Kidney epithelial cell (primary cell): ENCODE measurements around the gene CUX1. TPM values are rescaled to one million over a fixed set of nuclear protein-coding genes. Genes with fewer than 3 reads are reported as not detected.

Experiments used
- DNase-seq: peaks from one replicate; pipeline ENCODE4 v3.0.0-alpha.2; 2010; ENCODE audit warnings: low read depth
- H3K27me3 ChIP-seq: 2 replicates; pipeline ENCODE4 v1.6.0; 2011; ENCODE audit warnings: low read length; ENCODE audit not compliant: control insufficient read depth, insufficient read depth
- H3K36me3 ChIP-seq: 2 replicates; pipeline ENCODE4 v1.5.1; 2011; ENCODE audit warnings: low read length; ENCODE audit not compliant: control insufficient read depth, insufficient read depth
- H3K4me3 ChIP-seq: 2 replicates; pipeline ENCODE4 v1.5.1; 2011; ENCODE audit warnings: low read depth, mild to moderate bottlenecking, control low read depth, low read length
- total RNA-seq: library from RNA; depleted of rRNA; stranded (reverse); fragments of >200 nt; gene quantifications from 2 replicates; pipeline ENCODE4 v1.2.3, GENCODE V29; 2015
- TF ChIP-seq, protein P1 (sequence below): IDR thresholded peaks from 2 replicates; pipeline ENCODE4 v1.5.1; 2011; ENCODE audit warnings: mild to moderate bottlenecking, moderate library complexity, low read length, control low read depth, inconsistent platforms; ENCODE audit not compliant: insufficient read depth, poor library complexity, severe bottlenecking

The CUX1 gene
- total RNA-seq, 1 donor from 2014 or later = 56.7 TPM

GRCh38 chr7:102254521-102254920 lies 437.1 kb downstream of the CUX1 start:
- H3K27me3 ChIP-seq = no peaks in the 10 kb centered on the region
- DNase-seq = no peak
- TF ChIP-seq, protein P1, sequence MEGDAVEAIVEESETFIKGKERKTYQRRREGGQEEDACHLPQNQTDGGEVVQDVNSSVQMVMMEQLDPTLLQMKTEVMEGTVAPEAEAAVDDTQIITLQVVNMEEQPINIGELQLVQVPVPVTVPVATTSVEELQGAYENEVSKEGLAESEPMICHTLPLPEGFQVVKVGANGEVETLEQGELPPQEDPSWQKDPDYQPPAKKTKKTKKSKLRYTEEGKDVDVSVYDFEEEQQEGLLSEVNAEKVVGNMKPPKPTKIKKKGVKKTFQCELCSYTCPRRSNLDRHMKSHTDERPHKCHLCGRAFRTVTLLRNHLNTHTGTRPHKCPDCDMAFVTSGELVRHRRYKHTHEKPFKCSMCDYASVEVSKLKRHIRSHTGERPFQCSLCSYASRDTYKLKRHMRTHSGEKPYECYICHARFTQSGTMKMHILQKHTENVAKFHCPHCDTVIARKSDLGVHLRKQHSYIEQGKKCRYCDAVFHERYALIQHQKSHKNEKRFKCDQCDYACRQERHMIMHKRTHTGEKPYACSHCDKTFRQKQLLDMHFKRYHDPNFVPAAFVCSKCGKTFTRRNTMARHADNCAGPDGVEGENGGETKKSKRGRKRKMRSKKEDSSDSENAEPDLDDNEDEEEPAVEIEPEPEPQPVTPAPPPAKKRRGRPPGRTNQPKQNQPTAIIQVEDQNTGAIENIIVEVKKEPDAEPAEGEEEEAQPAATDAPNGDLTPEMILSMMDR = no peak
- peaks cover 2% of the 10 kb centered on the region for H3K36me3 ChIP-seq
- no peak overlapping the region for H3K4me3 ChIP-seq

GRCh38 chr7:102255501-102255900 lies 438.1 kb downstream of the CUX1 start:
- TF ChIP-seq, protein P1 = no peak
- Histone ChIP-seq H3K36me3 (peaks cover under 1% of the 10 kb centered on the region), H3K4me3 (no peak overlapping the region), H3K27me3 (no peaks in the 10 kb centered on the region)
- DNase-seq = no peak

DNA sequence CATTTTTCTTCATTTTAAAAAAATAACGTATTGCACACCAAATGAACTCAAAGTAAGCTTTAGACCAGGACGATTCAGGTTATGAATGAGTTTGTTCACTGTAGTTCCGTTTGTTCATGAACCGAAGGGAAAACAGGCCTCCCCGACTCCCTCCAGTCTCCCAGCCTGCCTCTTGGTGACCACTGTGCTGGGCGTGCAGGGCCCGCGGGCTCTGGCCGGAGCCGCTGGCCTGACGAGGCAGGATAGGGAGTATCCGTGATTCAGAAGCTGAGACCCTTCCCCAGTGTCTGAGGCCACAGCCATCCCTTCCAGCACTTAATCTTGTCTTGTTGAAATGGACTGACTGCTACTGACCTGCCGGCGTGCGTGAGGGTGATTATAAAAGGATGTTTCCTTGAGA lies 438.5 kb downstream of the CUX1 start:
- no peak for DNase-seq
- H3K36me3 ChIP-seq = no peaks in the 10 kb centered on the region
- no peaks in the 10 kb centered on the region for H3K27me3 ChIP-seq
- TF ChIP-seq, protein P1 = no peak
- no peak overlapping the region for H3K4me3 ChIP-seq

DNA sequence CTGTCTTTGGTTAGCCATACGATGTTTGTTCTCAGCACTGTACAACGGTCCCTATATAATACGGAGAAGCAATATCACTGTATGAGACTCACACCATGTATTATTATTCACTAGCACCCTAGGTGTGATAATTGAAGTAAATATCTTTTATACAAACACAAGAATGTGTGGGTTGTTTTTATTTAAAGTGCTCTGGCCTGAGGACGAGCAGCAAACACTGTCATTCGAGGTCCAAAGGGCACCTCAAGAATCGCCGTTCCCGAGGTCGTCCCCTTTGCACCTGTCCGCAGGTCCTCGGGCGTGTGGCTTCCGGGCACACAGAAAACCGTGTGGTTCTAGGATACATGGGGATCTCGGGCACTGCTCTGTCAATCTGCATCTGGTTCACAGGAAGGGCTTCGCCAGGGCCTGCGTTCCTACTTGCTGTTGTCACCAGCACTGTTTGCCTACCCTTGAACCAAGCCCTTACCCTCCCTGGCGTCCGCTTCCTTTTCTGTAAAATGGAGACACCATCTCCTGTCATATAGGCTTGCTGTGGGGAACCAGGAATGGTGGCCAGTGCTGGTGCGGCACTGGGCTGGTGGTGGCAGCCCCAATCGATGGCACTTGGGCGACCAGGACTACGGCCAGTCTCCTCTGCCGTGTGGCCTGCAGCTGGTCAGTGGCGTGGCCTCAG lies 440.8 kb downstream of the CUX1 start:
- TF ChIP-seq, protein P1 = no peak
- no peak for DNase-seq
- Histone ChIP-seq H3K36me3 (no peaks in the 10 kb centered on the region), H3K27me3 (no peaks in the 10 kb centered on the region), H3K4me3 (no peak overlapping the region)

DNA sequence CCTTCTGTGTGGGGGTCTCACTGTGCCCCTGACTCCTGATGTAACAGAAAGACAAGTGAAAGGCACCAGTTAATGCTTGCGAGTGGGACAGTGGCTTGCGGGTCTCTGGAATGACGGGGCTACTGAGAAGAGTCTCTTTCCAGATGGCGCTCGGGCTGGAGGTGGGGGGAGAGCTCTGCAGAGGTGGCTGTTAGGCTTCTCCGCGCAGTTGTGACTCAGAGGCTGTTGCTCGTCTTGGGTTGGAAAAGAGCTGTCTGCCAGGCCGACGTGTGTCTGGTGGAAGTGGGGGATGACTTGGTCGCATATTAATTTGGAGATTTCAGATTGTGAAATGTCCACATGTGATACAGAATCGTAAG lies 441.3 kb downstream of the CUX1 start:
- Histone ChIP-seq H3K27me3 (no peaks in the 10 kb centered on the region), H3K36me3 (no peaks in the 10 kb centered on the region), H3K4me3 (no peak overlapping the region)
- TF ChIP-seq, protein P1 = no peak
- DNase-seq = no peak

DNA sequence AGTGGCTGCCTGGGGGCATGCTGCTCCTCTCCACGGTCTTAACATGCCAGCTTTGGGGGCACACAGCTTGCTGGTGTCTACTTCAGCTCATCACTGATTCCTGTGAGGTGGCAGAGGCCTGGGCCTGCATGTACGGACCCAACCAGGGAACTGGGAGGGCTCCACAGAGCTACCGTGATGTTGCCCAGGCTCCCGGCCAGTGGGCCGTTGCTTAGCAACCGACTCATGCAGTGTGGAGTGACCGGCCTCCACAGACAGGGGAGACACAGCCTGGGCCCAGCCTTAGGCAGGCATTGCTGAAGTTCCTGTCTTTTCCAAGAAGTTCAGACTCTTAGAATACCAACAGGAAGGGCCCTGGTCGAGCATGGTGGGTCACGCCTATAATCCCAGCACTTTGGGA lies 443.4 kb downstream of the CUX1 start:
- no peak for DNase-seq
- no peaks in the 10 kb centered on the region for H3K27me3 ChIP-seq
- TF ChIP-seq, protein P1 = no peak
- H3K4me3 ChIP-seq = no peak overlapping the region
- no peaks in the 10 kb centered on the region for H3K36me3 ChIP-seq
